Nephron progenitor cell (in vitro differentiated cells): ENCODE results near the gene CNTNAP2.
A peak's percentile ranks its signal among the peaks of the same experiment; 100 is the strongest.

ENCODE experiments used
- DNase-seq: peaks from one replicate; pipeline ENCODE4 v3.0.0; 2021
- H3K27ac Mint-ChIP-seq: 2 replicates; pipeline ENCODE4 v1.8.0; 2021; ENCODE audit warnings: mild to moderate bottlenecking, moderate library complexity, mixed read lengths
- H3K27me3 Mint-ChIP-seq: 2 replicates; pipeline ENCODE4 v1.8.0; 2021; ENCODE audit warnings: mild to moderate bottlenecking, low read depth, mixed read lengths; ENCODE audit not compliant: poor library complexity
- H3K36me3 Mint-ChIP-seq: 2 replicates; pipeline ENCODE4 v1.8.0; 2021; ENCODE audit warnings: low read depth, mixed read lengths
- H3K4me1 Mint-ChIP-seq: 2 replicates; pipeline ENCODE4 v1.8.0; 2021; ENCODE audit warnings: mixed read lengths
- H3K4me3 Mint-ChIP-seq: 2 replicates; pipeline ENCODE4 v1.8.0; 2021; ENCODE audit warnings: mild to moderate bottlenecking, moderate library complexity, mixed read lengths
- H3K9me3 Mint-ChIP-seq: 2 replicates; pipeline ENCODE4 v1.8.0; 2021; ENCODE audit warnings: mild to moderate bottlenecking, moderate library complexity, mixed read lengths
- CTCF ChIP-seq: fragments of 200-600 bp; sonication (generic); IDR thresholded peaks from 2 replicates; pipeline ENCODE4 v1.5.0; 2021; ENCODE audit warnings: antibody characterized with exemption

The CNTNAP2 gene

GRCh38 chr7:148371280-148371937, 2254.8 kb downstream of the CNTNAP2 start:
- no peak for DNase-seq

GRCh38 chr7:148374396-148375259, 2258.0 kb downstream of the CNTNAP2 start:
- H3K27me3 Mint-ChIP-seq, result no peaks in the 10 kb centered on the region
- H3K4me3 Mint-ChIP-seq, result no peak overlapping the region
- H3K27ac Mint-ChIP-seq, result peak overlapping the region; percentile 36
- peaks cover 13% of the 10 kb centered on the region for H3K4me1 Mint-ChIP-seq
- no peak for TF ChIP-seq CTCF
- no peaks in the 10 kb centered on the region for H3K9me3 Mint-ChIP-seq
- H3K36me3 Mint-ChIP-seq, result no peaks in the 10 kb centered on the region
- no peak for DNase-seq

More at GRCh38 chr7:148371280-148371937, 2254.8 kb downstream of the CNTNAP2 start:
- Mint-ChIP-seq H3K27me3 (no peaks in the 10 kb centered on the region), H3K27ac (no peak overlapping the region), H3K9me3 (peaks cover 15% of the 10 kb centered on the region), H3K4me1 (peaks cover 13% of the 10 kb centered on the region), H3K36me3 (peaks cover 17% of the 10 kb centered on the region), H3K4me3 (no peak overlapping the region)
- no peak for TF ChIP-seq CTCF

GRCh38 chr7:148379677-148380076, 2263.1 kb downstream of the CNTNAP2 start:
- H3K27me3 Mint-ChIP-seq, result peaks cover 3% of the 10 kb centered on the region
- H3K36me3 Mint-ChIP-seq, result peaks cover 24% of the 10 kb centered on the region
- H3K9me3 Mint-ChIP-seq, result peaks cover 10% of the 10 kb centered on the region
- DNase-seq, result no peak
- no peak for TF ChIP-seq CTCF
- H3K27ac Mint-ChIP-seq, result no peak overlapping the region
- peaks cover 1% of the 10 kb centered on the region for H3K4me1 Mint-ChIP-seq
- H3K4me3 Mint-ChIP-seq, result no peak overlapping the region

GRCh38 chr7:148380596-148381419, 2264.2 kb downstream of the CNTNAP2 start:
- Mint-ChIP-seq H3K4me1 (no peaks in the 10 kb centered on the region), H3K27me3 (peaks cover 3% of the 10 kb centered on the region), H3K27ac (no peak overlapping the region), H3K4me3 (no peak overlapping the region), H3K36me3 (peaks cover 24% of the 10 kb centered on the region), H3K9me3 (peaks cover 10% of the 10 kb centered on the region)
- DNase-seq, result no peak
- TF ChIP-seq CTCF, result no peak

- peaks cover 29% of the 10 kb centered on the region for H3K36me3 Mint-ChIP-seq
- H3K9me3 Mint-ChIP-seq, result peaks cover 14% of the 10 kb centered on the region
- no peaks in the 10 kb centered on the region for H3K4me1 Mint-ChIP-seq
- DNase-seq, result no peak
- no peak for TF ChIP-seq CTCF
- H3K27ac Mint-ChIP-seq, result no peak overlapping the region
- no peak overlapping the region for H3K4me3 Mint-ChIP-seq
- H3K27me3 Mint-ChIP-seq, result peaks cover 3% of the 10 kb centered on the region
Measured at GRCh38 chr7:148382596-148382995, 2266.0 kb downstream of the CNTNAP2 start.
